GM18511 (cell line): ENCODE measurements around the gene CDR2L.

Source experiments
- ATAC-seq: cut with Tn5 transposase; IDR thresholded peaks from one replicate; pipeline ENCODE4 v1.9.1; 2021; ENCODE audit warnings: mild to moderate bottlenecking, moderate library complexity; ENCODE audit not compliant: unreplicated experiment

CDR2L gene

DNA sequence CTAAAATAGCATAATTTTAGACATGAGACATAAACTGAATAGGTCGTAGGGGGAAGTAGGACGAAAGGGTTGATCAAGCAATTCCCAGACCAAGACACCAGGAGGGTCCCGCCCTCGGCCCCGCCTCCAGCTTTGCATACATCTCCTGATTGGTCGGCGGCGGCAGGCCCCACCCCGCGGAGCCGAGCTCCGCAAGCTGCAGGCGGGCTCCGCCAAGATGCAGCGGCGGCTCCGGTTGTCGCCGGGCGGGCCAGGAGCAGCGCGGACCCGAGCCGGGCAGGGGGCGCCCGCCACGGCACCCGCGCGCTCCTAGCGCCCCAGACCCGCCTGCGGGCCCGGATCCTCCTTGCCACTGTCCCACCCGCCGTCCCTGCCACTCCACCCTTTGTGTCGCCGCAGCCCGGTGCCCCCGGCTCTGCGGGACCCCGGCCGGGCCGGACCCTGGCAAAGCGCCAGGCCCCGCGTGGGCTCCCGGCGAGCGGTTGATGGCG is at the start of gene CDR2L:
TSS of gene CDR2L (plus strand) at position 215 of the 491 bp plus-strand sequence. CDS start 412 bp downstream, outside the sequence.
- ATAC-seq, result peak; percentile 96

DNA sequence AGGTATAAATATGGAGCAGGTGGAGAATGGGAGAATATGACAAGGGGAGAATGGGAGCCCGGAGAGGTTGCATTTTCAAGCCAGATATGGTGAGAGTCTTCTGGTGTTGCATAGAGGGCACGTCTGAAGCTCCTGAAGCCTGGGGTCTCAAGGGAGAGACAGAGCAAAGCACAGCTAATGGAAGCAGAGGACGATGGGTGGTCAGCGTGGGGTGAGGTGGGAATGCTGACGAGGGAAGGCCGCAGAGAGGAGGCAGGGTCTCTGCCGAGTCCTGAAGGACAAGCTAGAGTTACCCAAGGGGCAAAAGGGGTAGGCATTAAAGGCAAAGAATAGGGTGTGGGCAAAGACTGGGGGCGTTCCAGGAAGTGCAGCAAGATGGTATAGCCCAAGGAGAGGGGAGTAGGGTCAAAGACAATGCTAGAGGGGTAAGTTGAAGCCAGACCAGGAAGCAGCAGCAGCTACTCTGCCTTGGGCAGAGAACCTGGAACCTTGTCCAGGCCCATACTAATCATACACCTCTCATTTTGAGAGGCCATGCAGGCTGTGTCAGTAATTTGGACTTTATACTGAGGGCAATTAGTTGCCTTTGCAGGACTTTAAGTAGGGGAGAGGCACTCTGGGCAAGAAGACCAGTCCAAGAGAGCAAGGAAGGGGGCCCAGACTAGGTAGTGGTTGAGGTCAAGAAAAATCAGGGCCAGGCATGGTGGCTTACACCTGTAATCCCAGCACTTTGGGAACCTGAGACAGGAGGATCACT is 49.1 kb upstream of the CDR2L start:
- ATAC-seq, result no peak

DNA sequence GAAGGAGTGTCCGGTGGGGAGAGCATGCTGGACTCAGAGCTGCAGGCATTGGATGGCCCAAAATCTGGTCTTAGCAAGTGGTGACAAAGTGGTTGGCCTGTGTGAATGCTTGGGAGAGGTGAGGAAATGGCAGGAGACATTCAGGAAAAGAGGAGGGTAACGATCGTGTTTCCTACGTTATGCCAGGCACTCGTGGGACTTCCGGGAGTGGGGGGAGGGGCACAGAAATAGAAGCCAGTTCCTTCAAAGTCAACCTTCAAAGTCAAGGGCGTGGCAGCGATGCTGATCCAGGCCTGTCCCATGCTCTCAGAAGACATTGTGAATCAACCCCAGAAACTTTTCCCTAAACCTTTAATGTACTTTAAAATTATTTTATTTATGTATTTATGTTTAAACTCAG is 47.9 kb upstream of the CDR2L start:
- no peak for ATAC-seq

DNA sequence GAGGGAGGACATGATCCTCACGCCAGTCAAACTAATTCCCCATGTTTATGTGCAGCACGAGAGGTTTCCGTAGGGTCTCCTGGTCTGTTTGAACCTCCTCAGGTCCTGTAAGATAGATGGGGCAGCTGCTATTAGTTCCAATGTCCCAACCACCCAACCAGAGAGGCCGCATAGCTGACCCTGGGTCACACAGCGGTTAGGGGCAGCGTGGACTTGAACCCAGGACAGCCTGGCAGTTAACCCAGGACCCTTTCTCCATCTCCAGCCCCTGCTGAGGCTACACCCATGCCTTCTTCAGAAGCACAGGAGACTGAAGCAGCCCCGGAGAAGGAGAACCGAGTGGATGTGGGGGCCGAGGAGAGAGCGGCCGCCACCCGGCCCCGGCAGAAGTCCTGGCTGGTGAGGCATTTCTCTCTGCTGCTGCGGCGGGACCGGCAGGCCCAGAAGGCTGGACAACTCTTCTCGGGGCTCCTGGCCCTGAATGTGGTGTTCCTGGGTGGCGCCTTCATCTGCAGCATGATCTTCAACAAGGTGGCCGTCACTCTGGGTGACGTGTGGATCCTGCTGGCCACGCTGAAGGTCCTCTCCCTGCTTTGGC is 46.2 kb upstream of the CDR2L start:
- no peak for ATAC-seq

DNA sequence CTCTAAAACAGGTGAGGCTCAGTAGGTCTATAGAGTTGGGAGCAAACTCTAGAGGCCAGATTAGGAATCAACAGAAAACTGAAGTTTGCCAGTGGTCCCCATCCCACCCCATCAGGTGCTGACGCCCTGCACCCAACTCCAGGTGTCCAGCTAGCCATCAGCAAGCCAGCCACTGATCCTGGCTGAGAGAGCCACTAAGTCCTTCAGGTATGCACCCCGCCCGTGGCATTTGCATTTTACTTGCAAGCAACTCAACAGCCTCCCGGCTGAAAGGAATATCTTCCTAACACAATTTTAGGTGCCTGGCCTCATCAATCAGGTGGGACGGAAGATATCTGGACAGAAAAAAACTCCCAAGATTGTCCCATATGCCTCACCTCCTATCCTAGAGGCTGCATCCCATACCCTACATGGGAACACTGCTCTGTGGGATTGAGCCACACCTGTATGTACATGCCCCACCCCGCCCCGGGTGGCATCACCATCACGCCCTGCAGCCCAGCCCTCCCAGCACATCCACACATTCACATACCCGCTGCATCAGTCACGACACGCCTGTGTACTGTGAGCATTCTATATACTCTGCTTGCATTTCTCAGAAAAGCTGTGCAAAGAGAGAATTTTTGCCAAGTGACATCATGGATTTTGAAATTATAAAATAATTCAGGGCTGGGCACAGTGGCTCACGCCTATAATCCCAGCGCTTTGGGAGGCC is 43.5 kb upstream of the CDR2L start:
- ATAC-seq, result no peak

DNA sequence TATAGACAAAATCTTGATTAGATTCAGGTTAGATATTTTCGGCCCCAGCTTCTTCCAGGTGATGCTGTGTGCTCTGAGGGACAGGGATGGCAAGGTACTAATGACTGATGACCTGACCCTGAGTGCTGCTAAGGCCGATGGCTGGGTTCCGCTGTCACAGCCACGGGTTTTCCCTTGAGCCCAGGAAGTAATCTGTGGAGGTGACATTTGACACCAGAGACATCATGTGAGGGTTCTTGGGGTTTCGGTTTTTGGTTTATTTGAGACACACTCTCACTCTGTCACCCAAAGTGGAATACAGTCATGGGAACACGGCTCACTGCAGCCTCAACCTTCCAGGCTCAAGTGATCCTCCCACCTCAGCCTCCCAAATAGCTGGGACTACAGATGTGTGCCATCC is 41.9 kb upstream of the CDR2L start:
- peak; percentile 68 for ATAC-seq

DNA sequence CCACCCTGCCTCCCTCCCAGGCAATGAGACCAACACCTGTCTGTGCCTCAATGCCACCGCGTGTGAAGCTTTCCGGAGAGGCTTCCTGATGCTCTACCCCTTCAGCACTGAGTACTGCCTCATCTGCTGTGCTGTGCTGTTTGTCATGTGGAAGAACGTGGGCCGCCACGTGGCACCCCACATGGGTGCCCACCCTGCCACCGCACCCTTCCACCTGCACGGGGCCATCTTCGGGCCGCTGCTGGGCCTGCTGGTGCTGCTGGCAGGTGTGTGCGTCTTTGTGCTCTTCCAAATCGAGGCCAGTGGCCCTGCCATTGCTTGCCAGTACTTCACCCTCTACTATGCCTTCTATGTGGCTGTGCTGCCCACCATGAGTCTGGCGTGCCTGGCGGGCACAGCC is 40.8 kb upstream of the CDR2L start:
- ATAC-seq, result no peak

DNA sequence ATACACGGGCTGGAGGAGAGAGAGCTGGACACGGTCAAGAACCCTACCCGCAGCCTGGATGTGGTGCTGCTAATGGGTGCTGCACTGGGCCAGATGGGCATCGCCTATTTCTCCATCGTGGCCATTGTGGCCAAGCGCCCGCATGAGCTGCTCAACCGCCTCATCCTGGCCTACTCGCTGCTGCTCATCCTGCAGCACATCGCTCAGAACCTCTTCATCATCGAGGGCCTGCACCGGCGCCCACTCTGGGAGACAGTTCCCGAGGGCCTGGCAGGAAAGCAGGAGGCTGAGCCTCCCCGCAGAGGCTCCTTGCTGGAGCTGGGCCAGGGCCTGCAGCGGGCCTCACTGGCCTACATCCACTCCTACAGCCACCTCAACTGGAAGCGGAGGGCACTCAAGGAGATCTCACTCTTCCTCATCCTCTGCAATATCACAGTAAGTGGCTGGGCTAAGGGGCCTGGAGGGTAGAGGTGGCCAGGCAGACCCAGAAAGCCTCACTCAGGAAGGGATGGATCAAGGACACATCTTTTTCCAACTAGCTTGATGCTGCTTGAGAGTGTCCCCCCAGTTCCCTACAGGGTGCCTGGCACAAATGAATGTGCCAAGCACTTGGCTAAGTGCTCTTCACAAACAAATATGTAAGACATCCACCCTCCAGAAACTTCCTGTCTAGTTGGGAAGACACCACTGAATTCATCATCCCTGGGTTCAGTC is 40.2 kb upstream of the CDR2L start:
- no peak for ATAC-seq

DNA sequence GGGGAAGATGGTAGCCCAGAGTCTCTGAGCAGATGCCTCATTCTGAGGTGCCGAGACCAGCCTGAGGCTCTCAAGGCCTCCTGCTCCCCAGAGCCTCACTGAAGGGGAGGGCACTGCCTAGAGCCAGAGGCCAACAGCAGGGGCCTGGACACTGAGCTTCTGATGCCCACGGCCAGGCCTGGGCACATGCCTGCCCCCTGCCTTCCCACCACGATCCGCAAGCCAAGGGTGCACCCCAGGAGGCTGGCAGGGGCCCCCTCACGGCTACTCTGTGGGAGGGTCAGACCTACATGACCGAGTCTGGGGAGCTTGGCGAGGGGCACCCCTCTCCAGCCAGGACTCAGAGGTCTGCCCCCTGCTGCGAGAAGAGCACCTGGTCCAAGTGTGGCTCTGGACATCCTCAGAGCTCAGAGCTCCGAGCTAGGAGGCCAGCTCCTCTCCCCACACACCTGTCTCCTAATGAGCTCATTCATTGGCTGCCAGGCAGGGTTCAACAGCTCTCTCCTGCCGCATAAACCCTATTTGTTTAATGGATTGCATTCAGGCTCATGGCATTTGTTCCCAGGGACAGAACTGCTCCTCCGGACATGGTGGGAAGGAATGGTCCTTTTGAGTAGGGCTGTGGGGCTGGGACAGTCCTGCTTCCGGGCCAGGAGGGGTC is 37.8 kb upstream of the CDR2L start:
- ATAC-seq, result no peak

DNA sequence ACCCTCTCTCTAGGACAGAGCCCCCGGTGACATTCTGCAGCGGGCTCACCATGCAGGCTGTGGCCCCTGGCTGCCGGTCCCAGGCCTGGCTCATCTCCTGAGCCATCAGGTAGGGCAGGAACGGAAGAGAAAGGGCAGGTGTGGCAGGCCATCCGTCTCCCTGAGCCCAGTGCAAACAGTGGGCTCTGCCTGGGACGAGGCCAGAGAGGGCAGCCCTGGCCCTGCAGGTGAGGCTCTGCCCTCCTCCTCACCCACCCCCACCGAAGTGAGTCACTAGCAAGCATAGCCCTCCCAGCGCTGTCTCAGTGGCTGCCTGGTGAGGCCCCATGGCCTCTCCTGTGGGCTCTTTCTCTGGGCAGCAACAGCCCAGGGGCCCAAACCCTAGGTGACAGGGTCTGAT is 37.2 kb upstream of the CDR2L start:
- no peak for ATAC-seq

DNA sequence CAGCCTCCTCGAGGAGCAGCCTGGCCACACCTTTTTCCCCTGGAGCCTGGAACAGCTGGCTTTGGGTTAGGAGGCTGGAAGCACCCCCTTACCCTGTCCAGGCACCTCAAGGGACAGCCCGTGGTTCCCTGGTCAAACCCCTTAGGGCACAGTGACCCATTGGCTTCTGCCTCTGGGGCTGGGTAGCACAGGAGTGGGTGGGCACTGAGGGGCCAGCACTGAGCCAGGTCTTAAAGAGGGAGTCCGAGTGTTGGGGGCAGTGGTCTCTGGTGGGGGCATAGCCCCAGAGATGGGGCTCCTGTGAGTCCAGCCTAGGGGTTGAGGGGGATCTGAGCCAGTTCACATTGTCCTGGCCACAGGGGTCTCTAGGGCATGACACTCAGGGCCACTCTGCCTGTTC is 36.4 kb upstream of the CDR2L start:
- ATAC-seq, result no peak

DNA sequence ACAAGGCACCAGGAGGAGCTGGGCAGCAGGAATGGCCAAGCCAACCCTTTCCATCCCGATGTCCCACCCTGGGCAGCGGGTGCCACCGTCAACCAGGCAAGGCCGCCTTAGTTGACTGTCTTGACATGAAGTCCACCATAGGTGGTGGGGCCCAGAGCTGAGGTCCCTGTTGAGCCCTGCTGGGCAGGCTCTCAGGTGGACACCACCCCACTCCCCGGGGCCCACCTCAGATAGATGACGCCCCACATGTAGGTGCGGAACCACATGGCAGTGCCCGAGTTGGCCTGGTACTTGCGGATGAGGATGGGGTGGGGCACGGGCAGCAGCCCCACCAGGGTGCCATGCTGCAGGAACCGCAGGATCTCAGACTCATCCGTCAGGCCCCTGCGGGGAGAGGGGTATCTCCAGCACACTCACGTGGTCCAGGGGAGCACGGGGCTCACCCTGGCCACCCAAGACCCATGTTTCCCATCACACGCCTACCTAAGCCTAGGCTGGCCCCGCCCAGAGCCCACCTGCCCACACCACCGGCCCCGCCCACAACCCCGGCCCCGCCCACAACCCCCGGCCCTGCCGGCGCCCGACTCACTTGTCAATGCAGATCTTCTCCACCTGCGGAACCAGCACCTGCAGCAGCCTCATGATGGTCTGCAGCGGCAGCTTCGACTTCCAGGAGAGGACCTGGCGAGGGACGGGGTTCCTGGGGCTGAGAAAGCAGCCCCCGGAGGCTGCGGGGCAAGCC is 35.6 kb upstream of the CDR2L start:
- no peak for ATAC-seq

DNA sequence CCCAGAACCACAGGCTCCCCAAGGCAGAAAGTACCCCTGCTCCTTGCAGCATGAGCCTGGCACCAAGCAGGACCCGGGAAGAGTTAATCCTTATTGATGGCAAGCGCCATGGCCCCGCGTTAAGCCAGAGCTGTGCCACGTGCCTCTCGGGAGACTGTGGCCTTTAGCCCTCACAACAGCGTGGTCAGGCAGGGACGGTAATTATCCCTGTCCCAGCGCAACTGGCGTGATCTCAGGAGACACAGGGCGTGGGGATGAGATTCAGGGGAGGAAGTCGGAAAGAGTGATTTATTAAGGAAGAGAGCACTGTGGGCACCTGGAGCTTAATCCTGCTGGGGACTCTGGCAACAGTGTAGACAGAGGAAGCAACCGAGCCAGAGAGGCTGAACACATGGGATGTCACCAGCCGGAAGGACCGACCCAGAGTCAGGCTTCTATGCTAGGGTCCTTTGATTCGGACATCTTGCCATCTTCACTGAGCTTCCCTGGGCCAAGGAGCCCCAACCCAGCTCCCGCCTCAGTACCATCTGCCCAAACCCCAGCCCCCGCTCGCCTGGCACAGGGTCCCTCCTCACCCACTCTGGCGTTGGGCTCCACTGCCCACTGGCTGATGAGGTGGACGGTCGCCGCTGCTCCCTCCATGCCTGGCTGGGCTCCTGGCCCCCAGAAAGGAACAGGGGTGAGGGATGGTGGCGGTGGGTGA is 34.9 kb upstream of the CDR2L start:
- no peak for ATAC-seq

DNA sequence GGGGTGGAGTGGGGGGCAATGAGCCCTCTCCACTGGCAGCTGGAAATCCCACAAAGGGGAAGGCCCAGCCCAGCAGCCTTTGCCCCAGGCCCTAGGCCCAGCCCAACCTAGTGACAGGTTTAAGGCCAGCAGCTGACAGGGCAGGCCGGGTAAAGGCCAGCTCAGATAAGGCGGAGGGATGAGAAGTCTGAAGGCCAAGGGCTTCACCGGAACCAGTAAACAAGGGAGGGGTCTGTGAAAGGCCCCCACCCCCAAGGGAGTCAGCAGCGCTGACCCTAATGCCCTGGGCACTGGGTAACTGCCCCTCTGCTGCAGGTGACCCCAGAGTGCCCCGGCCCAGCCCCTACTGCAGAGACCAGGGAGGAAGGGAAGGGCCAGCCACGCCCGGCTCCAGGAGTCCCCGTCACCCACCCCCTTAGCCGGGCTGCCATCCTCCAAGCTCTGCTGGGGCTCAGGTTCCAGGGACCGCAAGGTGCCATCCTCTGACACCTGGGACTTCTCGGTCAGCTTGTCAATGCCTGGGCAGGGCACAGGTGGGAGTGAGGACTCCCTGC is 34.2 kb upstream of the CDR2L start:
- ATAC-seq, result no peak

DNA sequence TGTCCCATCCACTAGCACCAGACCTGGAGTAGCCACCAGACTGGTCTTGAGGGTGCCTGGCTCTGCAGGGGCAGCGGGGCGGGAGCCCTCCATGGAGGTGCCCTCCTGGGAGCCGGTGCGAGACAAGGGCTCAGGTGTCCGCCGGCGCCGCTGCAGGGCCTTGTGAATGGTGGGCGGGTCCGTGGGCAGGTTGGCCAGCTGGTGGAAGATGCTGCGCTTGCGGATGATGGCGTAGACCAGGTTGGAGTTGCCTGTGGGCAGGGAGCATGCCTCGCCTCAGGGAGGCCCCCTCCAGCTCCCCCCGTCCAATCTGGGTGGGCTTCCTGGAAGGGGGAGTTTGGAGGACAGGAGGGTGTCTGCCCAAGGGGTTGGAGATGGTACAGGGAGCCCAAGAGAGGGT is 33.3 kb upstream of the CDR2L start:
- no peak for ATAC-seq

DNA sequence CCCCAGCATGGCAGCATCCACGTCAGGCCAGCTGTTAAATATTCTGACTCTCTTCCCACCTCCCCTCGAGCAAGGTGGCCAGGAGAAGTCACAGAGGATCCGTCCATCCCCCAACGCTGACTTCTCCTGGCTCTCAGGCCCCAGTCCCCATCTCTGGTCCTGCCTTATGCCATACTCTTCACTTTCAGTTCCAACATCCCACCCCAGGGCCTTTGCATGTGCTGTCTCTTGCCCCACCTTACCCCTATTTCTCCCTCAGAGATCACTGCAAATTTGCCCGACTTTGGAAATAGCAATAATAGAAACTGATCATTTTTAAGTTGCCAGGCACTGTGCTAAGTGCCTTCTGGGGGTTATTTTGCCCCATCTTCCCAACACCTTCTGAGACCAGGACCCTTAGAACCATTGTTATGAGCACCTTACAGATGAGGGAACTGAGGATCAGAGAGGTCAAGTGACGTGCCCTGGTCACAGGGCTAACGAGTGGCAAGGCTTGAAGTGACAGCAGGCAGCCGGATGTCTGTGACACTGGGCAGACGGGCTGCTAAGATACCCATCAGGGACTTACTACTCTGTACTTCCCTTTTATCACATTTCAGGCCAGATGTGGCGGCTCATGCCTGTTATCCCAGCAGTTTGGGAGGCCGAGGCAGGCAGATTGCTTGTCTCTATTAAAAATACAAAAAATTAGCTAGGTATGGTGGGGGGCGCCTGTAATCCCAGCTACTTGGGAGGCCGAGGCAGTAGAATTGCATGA is 32.6 kb upstream of the CDR2L start:
- ATAC-seq, result no peak

DNA sequence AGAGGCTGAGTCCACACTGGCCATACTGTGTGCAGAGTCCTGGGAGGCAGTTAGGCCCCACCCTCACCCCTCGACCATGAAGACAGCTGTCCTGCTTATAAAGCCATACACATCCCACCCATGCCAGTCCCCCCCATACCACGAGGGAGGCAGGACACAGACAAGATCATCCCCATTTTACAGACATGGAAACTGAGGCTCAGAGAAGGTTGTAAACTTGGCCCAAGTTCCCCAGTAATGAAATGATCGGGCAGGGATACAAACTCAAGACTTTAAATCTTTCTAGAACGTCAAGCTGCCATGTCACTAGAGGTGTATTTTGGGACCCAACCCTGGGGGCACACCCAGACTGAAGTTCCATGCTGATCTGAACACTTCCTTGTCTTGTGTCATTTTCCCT is 31.3 kb upstream of the CDR2L start:
- no peak for ATAC-seq

DNA sequence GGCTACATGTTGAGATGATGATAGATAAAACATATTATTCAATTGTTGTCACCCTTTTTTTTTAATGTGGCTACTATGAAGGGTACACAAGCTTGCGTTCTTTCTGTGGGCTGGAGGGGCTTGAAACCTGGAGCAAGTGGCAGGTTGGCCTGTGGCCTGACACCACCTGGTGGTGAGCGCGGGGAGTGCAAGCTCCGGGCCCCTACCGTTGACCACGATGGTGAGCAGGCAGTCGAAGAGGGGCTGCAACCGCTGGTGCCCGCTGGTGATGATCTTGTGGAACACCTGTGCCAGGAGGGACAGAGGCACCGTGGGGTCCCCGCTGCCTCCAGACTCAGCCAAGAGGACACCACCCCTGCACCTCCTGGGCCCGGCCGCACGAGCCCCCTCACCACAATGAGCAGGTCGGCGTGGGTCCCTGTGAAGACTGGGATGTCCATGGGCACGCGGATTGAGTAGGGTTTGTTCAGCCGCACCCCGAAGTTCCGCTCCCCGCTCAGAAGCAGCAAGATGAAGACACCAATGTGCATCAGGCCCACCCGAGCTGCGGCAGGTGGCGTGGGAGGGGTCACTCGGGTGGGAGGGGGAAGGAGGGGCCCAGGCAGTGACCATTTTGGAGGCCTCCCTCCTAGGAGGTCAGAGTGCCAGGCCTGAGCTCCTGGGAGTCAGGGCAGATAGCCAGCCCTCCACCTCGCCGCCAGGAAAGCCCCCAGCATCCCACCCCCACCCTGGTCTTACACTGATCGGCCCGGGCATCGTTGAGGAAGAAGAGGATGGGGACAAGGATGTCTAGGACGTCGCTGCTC is 29.3 kb upstream of the CDR2L start:
- no peak for ATAC-seq
